HG03558 (cell line): Measurements from ENCODE around the gene PCYT1A.
"Not testable (repeated sequence)": the region's sequence is repeated elsewhere in the genome, so short reads cannot be mapped to it uniquely, and the experiment has no call there.

Experiments
- ATAC-seq: cut with Tn5 transposase; IDR thresholded peaks from one replicate; pipeline ENCODE4 v1.9.1; 2021; ENCODE audit warnings: moderate number of reproducible peaks; ENCODE audit not compliant: unreplicated experiment; ENCODE audit errors: extremely low read depth

PCYT1A gene

GRCh38 chr3:196287440-196288140 is at the start of gene PCYT1A:
PCYT1A (minus strand) TSS chr3:196287726; CDS start chr3:196270531, 17,195 bp downstream.
- ATAC-seq: no peak

GRCh38 chr3:196336319-196337145 is 49.0 kb upstream of the PCYT1A start:
- ATAC-seq: no peak

- ATAC-seq: no peak
These were observed 48.0 kb upstream of the PCYT1A start for GRCh38 chr3:196335503-196335948.

GRCh38 chr3:196334982-196335381 is 47.5 kb upstream of the PCYT1A start:
- ATAC-seq: no peak

- no peak for ATAC-seq
These were observed 44.6 kb upstream of the PCYT1A start for GRCh38 chr3:196332168-196332567.

- ATAC-seq: no peak
These were observed 39.9 kb upstream of the PCYT1A start for GRCh38 chr3:196327405-196327804.

GRCh38 chr3:196326936-196327335 is 39.4 kb upstream of the PCYT1A start:
- ATAC-seq: no peak

- ATAC-seq: no peak
These were observed 36.2 kb upstream of the PCYT1A start for GRCh38 chr3:196323691-196324090.

- ATAC-seq: no peak
These were observed 35.5 kb upstream of the PCYT1A start for GRCh38 chr3:196323016-196323415.

- no peak for ATAC-seq
These were observed 33.6 kb upstream of the PCYT1A start for GRCh38 chr3:196321162-196321561.

GRCh38 chr3:196320137-196320536 is 32.6 kb upstream of the PCYT1A start:
- ATAC-seq: no peak

- peak; percentile 48 for ATAC-seq
These were observed 30.4 kb upstream of the PCYT1A start, which contains the start of gene DYNLT2B for GRCh38 chr3:196317687-196318467. DYNLT2B (minus strand) TSS chr3:196318240; CDS start chr3:196318152, 88 bp downstream.

GRCh38 chr3:196316799-196317686 is 29.5 kb upstream of the PCYT1A start:
- not testable (repeated sequence) for ATAC-seq

- no peak for ATAC-seq
These were observed 28.3 kb upstream of the PCYT1A start for GRCh38 chr3:196315821-196316220.

- ATAC-seq: no peak
These were observed 27.1 kb upstream of the PCYT1A start for GRCh38 chr3:196314597-196314996.

GRCh38 chr3:196314086-196314485 is 26.6 kb upstream of the PCYT1A start:
- ATAC-seq: not testable (repeated sequence)

- ATAC-seq: not testable (repeated sequence)
These were observed 15.4 kb upstream of the PCYT1A start for GRCh38 chr3:196302960-196303359.

- not testable (repeated sequence) for ATAC-seq
These were observed 15.0 kb upstream of the PCYT1A start for GRCh38 chr3:196302551-196302950.

GRCh38 chr3:196298521-196298920 is 11.0 kb upstream of the PCYT1A start:
- ATAC-seq: no peak
